Left colon (tissue), 2 donors: ENCODE data around the gene GPR153. TPM values are rescaled to one million over a fixed set of nuclear protein-coding genes. Genes with fewer than 3 reads are reported as not detected.

Experiments used
- ATAC-seq: fragments of 200-7000 bp; cut with Tn5 transposase; one replicate; pipeline ENCODE4 v1.9.1; 2020; ENCODE audit warnings: mild to moderate bottlenecking, moderate library complexity
- DNase-seq, 2 donors: peaks; one replicate each; pipeline ENCODE4 v3.0.0-alpha.2; 2020
- intact Hi-C, 2 donors: fragments of 100-400 bp; cut with DNase I in 1 of 2; cut with micrococcal nuclease in 1 of 2; formaldehyde crosslinking; loops; one replicate each; pipeline versions ENCODE4 v1.11.2 to v1.14.0; 2022; cut with DNase I, micrococcal nuclease
- total RNA-seq, 2 donors: library from RNA; stranded (reverse); fragmentation: NEBNext Ultra II Directional; extraction: Animal tissue kit (Norgen Biotek cat#: 25700); gene quantifications; one replicate each; pipeline ENCODE4 v1.2.1, GENCODE V29; 2021
- donor health status: DM: no; HTN: no; CAD: no.
- donor health status: DM: yes; HTN: yes; CAD: no.

Gene GPR153
- total RNA-seq, 2 donors from 2014 or later: 27.0 to 60.6 TPM

- ATAC-seq: peak; percentile 46
Observed at GRCh38 chr1:6288665-6289064, 27.8 kb upstream of the GPR153 start.

DNA sequence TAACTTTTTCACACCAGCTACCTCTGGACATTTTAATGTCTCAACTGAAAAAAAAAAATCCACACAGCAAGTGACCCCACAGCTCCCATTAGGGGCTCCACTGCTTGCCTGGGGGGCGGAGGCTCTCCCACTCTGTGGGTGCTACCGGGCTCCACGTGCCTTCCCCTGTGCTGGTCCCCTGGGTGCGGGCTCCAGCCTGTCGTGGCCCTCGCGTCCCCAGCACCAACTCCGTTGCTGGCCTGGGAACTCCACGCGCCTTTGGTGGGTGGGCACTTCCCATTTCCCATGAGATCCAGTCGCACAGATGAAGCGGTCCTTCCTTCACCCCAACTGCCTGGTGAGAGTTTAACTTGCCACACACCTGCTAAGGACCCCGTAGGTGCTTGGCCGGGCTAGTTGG lies 27.1 kb upstream of the GPR153 start:
- no peak for ATAC-seq
- intact Hi-C loops: no loop called here
- DNase-seq: no peak

More at GRCh38 chr1:6288665-6289064, 27.8 kb upstream of the GPR153 start:
- peak in 1 of 2 donors; percentile 22 for DNase-seq
- intact Hi-C loops: no loop called here

GRCh38 chr1:6287431-6287886 lies 26.6 kb upstream of the GPR153 start:
- intact Hi-C loops: no loop called here
- ATAC-seq: no peak

GRCh38 chr1:6287029-6287428 lies 26.1 kb upstream of the GPR153 start:
- no peak for ATAC-seq
- intact Hi-C loops: no loop called here

More at GRCh38 chr1:6287431-6287886, 26.6 kb upstream of the GPR153 start:
- DNase-seq: peak in 1 of 2 donors; percentile 18

DNA sequence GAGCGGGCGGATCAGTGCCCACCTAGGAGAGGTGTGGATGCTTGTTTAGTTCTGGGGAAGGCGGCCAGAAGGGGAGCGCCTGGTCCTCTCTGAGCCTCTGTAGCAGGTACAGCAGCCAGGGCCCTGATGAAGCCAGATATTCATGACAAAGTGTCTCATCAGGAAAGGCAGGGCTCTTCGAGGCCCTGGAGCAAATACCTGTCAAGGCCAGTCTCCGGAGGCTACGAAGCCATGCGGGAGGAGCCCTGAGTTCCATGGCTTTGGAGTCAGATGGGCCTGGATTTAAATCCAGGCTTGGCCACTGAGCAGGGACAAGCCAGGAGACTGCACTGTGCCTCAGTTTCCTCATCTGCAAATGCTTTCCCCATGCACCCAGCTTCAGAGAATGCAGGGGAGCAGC lies 25.4 kb upstream of the GPR153 start:
- ATAC-seq: no peak
- intact Hi-C loops: no loop called here
- DNase-seq: no peak

More at GRCh38 chr1:6287029-6287428, 26.1 kb upstream of the GPR153 start:
- no peak for DNase-seq

DNA sequence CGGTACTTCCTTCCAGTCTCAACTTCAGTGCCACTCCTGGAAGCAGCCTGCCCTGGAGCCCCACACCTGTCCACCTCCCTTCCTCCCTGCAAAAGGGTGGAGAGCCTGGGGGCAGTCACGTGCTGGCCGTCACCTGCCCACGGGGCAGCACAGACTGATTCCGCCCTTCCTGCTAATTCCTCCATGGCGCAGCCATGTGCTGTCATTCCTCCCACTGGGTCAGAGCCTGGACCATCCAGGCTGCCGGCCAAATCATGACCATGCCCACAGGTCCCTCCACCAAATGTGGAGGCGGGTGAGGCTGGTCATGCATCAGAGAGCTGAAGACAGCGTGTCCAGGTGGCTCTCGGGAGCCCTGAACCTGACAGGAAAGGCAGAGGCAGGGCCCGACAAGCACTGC lies 24.4 kb upstream of the GPR153 start:
- ATAC-seq: no peak
- peak in 1 of 2 donors; percentile 22 for DNase-seq
- intact Hi-C loops: no loop called here

DNA sequence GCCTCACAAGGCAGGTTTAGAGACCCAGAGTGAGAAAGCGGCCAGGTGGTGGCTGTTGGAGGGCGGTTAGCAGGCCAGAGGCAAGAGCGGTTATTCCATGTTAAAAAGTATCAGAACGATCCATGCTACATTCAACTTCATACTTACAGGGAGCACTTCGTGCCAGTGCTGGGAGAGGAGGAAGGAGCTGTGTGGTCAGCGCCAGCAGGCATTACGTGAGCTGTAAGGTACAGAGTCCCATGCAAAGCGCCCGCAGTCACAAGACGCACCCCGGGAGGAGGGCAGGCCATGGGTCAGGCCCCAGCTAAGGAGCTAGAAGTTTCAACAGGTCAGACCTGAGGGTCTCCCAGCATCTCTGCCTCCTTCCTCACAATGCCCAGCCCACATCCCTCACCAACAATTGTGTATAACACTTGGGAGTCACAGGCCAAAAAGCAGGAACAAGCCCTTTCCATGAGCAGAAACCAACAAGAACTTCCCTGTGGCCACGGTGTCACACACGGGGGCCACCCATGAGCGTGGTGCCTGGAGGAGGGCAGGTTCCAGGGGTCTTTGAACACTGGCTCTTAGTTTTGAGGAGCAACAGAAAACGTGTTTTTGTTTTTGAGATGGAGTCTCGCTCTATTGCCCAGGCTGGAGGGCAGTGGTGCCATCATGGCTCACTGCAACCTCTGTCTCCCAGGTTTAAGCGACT lies 21.8 kb upstream of the GPR153 start:
- intact Hi-C loops: no loop called here
- peak in 1 of 2 donors; percentile 34 for DNase-seq
- peak; percentile 24 for ATAC-seq

GRCh38 chr1:6281511-6282402 lies 20.9 kb upstream of the GPR153 start:
- peak; percentile 88 for ATAC-seq
- DNase-seq: peak; percentile 74 to 81
- intact Hi-C loops: no loop called here

- ATAC-seq: peak; percentile 7
- intact Hi-C loops: no loop called here
- DNase-seq: peak in 1 of 2 donors; percentile 50
Observed at GRCh38 chr1:6280761-6281451, 20.0 kb upstream of the GPR153 start.

GRCh38 chr1:6279613-6280383 lies 18.9 kb upstream of the GPR153 start:
- intact Hi-C loops: no loop called here
- DNase-seq (no peak), ATAC-seq (no peak)

DNA sequence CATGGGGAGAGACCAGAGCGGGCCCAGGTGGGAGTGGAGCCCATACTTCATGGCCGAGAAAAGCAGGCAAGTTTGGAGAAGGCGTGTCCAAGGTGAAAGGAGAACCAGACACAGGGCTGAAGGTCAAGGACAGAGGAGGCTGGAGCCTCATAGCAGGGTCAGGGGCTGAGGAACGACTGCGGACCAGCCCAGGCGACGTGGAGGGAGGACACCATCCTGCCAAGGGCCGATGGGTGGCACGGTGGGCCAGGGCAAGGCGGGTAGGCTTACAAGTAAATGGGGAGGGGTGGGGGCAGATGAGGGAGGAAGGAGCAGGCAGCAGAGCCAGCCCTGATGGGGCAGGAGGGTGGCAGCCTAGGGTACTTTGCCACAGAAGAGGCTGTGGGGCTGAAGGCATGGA lies 18.2 kb upstream of the GPR153 start:
- intact Hi-C loops: no loop called here
- ATAC-seq (no peak), DNase-seq (no peak)

DNA sequence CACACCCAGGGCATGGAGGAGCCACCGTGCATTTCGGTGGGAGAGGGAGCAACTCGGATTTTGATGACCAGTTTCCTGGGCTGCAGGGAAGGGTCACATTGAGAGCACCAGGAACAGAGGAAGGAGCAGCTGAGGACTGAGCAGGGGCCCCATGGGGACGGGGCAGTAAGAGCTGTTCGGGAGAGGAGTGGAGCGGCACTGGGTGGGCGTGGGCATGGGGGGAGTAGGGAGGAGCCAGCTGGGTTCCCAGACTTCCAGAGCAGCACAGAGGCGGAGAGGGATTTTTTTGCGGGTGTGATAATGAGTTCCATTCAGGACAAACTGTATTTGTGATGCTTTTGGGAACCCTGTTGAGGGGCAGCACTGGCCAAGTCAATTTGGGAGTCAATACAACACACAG lies 17.4 kb upstream of the GPR153 start:
- no peak for ATAC-seq
- no peak for DNase-seq
- intact Hi-C loops: no loop called here

DNA sequence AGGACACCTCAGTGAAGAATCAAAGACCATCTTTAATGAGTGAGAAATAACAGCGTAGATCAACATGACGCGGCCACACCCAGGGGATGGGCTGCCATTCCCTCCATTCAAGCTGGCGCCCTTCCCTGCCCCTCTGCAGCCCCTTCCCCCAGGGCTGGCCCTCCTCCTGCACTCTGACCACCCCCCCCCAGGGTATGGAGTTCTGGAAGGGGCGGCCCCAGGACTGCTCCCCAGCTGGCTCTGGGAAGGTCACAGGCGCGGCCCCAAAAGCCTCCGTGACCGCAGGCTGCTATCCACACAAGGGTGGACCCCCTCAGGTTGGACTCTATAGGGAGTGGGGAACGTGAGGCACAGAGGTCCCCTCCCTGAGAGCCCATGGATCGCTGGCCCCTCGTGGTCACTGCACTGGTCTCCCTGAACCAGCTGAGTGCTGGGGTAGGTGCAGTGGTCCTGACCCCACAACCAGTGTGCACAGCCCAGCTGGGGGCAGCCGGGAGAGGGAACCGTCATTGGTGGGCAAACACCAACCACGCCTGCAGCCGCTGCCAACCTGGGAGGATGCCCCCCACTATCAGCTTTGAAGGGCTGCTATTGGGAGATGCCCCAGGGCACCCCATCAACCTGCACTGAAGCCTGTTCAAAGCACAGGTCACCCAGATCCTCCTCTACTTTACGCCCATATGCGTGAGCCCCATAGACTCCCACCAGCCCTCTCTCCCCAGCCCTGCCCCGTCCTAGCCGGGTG lies 16.1 kb upstream of the GPR153 start:
- ATAC-seq (peak; percentile 38), DNase-seq (peak in 1 of 2 donors; percentile 47)
- intact Hi-C loops: no loop called here

DNA sequence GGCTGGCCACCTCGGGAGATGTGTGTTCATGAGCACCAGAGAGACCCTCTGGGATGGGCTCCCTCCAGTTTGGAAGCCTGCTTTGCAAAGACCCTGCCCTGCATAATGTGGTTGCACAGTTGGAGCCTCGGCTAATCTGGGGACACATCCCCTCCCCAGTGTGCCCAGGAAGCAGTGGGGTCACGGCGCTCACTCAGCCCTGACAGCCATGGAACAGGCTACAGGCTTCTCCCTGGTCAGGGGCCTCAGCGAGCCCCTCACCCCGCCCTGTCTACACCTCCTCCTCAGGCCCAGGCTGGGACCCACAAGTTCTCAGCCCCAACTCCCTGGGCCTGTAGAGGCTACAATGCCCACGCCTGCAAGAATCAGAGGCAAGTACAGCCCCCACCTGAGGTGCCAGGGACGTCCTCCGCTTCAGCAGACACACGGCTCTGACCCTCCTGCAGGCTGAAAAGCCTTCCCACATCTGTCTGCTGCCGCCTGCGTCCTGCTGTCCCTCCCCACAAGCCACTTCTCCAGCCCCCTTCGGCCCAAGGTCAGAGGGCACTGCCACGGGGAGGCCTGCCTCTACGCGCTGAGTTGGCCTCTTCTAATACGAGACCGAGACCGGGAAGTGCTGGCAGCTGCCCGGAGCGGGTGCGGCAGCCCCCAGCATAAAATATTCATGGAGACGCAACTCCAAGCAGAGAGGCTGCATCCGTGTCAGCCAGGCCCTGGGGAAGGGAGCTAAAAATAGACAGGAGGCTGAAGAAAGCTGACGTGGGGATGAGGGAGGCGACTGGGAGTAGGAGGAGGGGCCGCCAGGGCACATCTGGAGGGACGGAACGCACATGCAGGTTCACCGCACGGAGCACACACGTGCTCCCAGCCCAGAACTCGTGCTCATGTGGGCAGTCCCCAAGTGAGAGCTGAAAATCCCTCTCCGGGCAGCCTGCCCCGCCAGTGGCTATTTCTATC lies 15.2 kb upstream of the GPR153 start:
- peak; percentile 59 to 76 for DNase-seq
- intact Hi-C loops: no loop called here
- peak; percentile 39 for ATAC-seq

GRCh38 chr1:6274622-6275139 lies 13.8 kb upstream of the GPR153 start:
- no peak for ATAC-seq
- DNase-seq: no peak
- intact Hi-C loops: no loop called here

- DNase-seq (no peak), ATAC-seq (no peak)
- intact Hi-C loops: no loop called here
Observed at GRCh38 chr1:6274102-6274501, 13.2 kb upstream of the GPR153 start.
